Muscle of leg (tissue), 11 donors: ENCODE results near the gene NCKAP5. TPM values are rescaled to one million over a fixed set of nuclear protein-coding genes. Genes with fewer than 3 reads are reported as not detected.
"Not testable (repeated sequence)": the region's sequence is repeated elsewhere in the genome, so short reads cannot be mapped to it uniquely, and the experiment has no call there.

Experiments
- DNase-seq: peaks from one replicate; pipeline ENCODE4 v3.0.0; 2013
- H3K27ac ChIP-seq: one replicate; pipeline ENCODE4 v1.5.1; 2013; ENCODE audit warnings: mild to moderate bottlenecking, low read length, control low read depth
- H3K27me3 ChIP-seq: one replicate; pipeline ENCODE4 v1.6.1; 2013; ENCODE audit warnings: low read length; ENCODE audit not compliant: control insufficient read depth, insufficient read depth
- H3K36me3 ChIP-seq: one replicate; pipeline ENCODE4 v1.6.1; 2013; ENCODE audit warnings: low read length; ENCODE audit not compliant: control insufficient read depth, insufficient read depth
- H3K4me1 ChIP-seq: one replicate; pipeline ENCODE4 v1.6.1; 2013; ENCODE audit warnings: low read length; ENCODE audit not compliant: control insufficient read depth, insufficient read depth
- H3K4me3 ChIP-seq: one replicate; pipeline ENCODE4 v1.5.1; 2013; ENCODE audit warnings: low read length, control low read depth
- H3K9me3 ChIP-seq: replicated peaks from 2 replicates; pipeline ENCODE4 v1.6.1; 2013; ENCODE audit warnings: low read depth, low read length; ENCODE audit not compliant: control insufficient read depth
- WGBS: methylation state at CpG from one replicate; pipeline ENCODE4 v1.1.5; 2013; ENCODE audit warnings: missing lambda C conversion rate; ENCODE audit not compliant: insufficient coverage; 5-methylcytosine and 5-hydroxymethylcytosine counted together
- polyA plus RNA-seq, 8 donors: library from polyadenylated mRNA; unstranded; fragments of 120-200 nt; gene quantifications; one replicate each; pipeline versions ENCODE4 v1.2.1 to v1.2.3, GENCODE V29; 2013; ENCODE audit warnings: inconsistent platforms in 1 of 8, low replicate concordance in 1 of 8; ENCODE audit not compliant: insufficient read length in 8 of 8, insufficient read depth in 1 of 8
- total RNA-seq: library from RNA; stranded (reverse); fragments of 120-200 nt; gene quantifications from one replicate; pipeline ENCODE4 v1.2.4, GENCODE V29; 2013

NCKAP5 gene
- total and polyA plus RNA-seq, 9 donors, result 3.7 to 8.9 (median 5.0) TPM

GRCh38 chr2:133218204-133218603, 350.1 kb downstream of the NCKAP5 start:
- no CpG with 5 or more reads among the region's 4 CpGs for WGBS

DNA sequence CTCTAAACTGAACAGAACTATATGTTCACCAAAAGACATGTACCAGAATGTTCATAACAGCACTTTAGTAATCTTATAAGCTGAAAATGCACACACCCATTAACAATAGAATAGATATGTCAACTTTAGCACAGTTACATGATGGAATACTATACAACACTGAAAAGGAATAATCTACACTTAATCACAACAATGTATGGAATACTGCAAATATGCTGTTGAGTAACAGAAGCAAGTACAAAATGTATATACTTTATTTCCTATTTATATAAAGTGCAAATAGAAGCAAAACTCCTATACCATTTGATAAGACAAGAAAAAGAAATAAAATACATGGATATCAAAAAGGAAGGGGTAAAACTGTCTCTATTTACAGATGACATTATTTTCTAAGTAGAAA, 352.8 kb downstream of the NCKAP5 start:
- Histone ChIP-seq H3K27me3 (no peaks in the 10 kb centered on the region), H3K36me3 (no peaks in the 10 kb centered on the region), H3K9me3 (no peaks in the 10 kb centered on the region), H3K27ac (no peak overlapping the region), H3K4me3 (no peak overlapping the region), H3K4me1 (no peaks in the 10 kb centered on the region)
- DNase-seq, result no peak

More at GRCh38 chr2:133218204-133218603, 350.1 kb downstream of the NCKAP5 start:
- H3K27ac ChIP-seq, result no peak overlapping the region
- no peak overlapping the region for H3K4me3 ChIP-seq
- H3K4me1 ChIP-seq, result no peaks in the 10 kb centered on the region
- H3K9me3 ChIP-seq, result no peaks in the 10 kb centered on the region
- no peaks in the 10 kb centered on the region for H3K27me3 ChIP-seq
- no peak for DNase-seq
- H3K36me3 ChIP-seq, result no peaks in the 10 kb centered on the region

DNA sequence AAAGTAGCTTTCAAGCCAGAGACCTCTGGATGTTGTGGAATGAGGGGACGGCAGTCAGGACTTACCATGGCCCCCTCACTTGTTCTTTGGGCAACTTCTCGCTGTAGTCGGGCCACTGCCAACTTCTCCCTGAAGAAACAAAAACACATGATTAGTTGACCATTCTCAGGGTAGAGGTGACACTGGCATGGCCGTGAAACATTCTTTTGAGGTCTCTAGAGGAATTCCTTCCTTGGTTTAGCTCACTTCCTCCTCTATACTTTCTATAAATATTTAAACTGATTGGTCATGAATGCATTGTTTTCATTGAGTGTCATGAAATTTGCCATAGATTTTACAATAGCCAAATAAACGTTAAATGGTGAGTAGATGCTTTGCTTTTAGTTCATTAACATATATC, 354.6 kb downstream of the NCKAP5 start:
- 100% methylated on average over 1 of the region's 5 CpGs for WGBS
- H3K36me3 ChIP-seq, result no peaks in the 10 kb centered on the region
- H3K27ac ChIP-seq, result no peak overlapping the region

DNA sequence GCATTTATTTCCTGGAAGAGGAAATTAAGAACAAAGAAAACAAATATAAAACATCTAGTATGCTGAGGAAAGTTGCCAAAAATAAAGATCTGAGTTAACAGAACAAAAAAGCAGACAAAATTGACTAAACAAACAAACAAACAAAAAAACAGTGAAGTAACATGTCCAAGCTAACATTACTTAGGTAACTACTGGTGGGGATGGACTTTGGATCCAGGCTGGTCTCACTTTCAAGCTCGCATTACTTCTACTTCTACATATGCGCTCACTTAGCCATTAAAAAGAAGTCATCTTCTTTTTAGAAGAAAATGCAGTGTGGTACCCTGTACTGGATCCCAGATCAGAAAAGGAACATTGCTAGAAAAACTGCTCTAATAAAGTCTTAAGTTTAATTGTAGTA, 358.9 kb downstream of the NCKAP5 start:
- H3K27ac ChIP-seq, result no peak overlapping the region
- no peak overlapping the region for H3K4me3 ChIP-seq
- no peak for DNase-seq
- no peaks in the 10 kb centered on the region for H3K4me1 ChIP-seq
- WGBS, result no CpG with 5 or more reads among the region's 2 CpGs
- peaks cover 5% of the 10 kb centered on the region for H3K9me3 ChIP-seq
- no peaks in the 10 kb centered on the region for H3K27me3 ChIP-seq
- no peaks in the 10 kb centered on the region for H3K36me3 ChIP-seq

More for the DNA sequence above, 354.6 kb downstream of the NCKAP5 start:
- H3K9me3 ChIP-seq, result no peaks in the 10 kb centered on the region
- H3K27me3 ChIP-seq, result no peaks in the 10 kb centered on the region
- DNase-seq, result no peak
- H3K4me1 ChIP-seq, result no peaks in the 10 kb centered on the region
- H3K4me3 ChIP-seq, result no peak overlapping the region

GRCh38 chr2:133206666-133207065, 361.6 kb downstream of the NCKAP5 start:
- not testable (repeated sequence) for DNase-seq, H3K27me3 ChIP-seq, H3K9me3 ChIP-seq, H3K4me1 ChIP-seq, H3K4me3 ChIP-seq, H3K27ac ChIP-seq, H3K36me3 ChIP-seq
- 93% methylated on average over 7 of the region's 7 CpGs for WGBS

DNA sequence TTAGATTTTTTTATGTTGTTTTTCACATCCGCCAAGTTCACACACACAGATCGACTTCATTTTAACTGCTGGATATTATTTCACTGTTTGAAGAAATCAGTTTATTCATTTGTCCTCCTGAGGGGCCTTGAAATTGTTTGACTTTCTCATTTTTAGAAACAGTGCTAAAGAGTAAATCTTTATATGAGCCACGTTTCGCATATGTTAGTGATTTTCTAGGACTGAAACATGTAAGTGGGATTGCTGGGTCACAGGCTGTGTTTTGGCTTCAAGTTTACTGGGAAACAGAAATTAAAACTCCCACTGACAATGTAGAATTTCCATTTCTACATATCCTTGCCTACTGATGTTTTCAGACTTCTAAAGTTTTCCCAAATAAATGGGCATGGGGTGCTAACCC, 363.8 kb downstream of the NCKAP5 start:
- H3K36me3 ChIP-seq, result no peaks in the 10 kb centered on the region
- peak; percentile 84 for DNase-seq
- H3K4me1 ChIP-seq, result no peaks in the 10 kb centered on the region
- H3K4me3 ChIP-seq, result no peak overlapping the region
- peaks cover 5% of the 10 kb centered on the region for H3K9me3 ChIP-seq
- H3K27ac ChIP-seq, result peak overlapping the region; percentile 9
- no peaks in the 10 kb centered on the region for H3K27me3 ChIP-seq
- WGBS, result no CpG with 5 or more reads among the region's 4 CpGs

- Histone ChIP-seq H3K4me1 (no peaks in the 10 kb centered on the region), H3K27me3 (no peaks in the 10 kb centered on the region), H3K9me3 (no peaks in the 10 kb centered on the region), H3K27ac (no peak overlapping the region), H3K36me3 (no peaks in the 10 kb centered on the region), H3K4me3 (no peak overlapping the region)
- DNase-seq, result no peak
- no CpG with 5 or more reads among the region's 8 CpGs for WGBS
Observed at GRCh38 chr2:133200684-133201421, 367.4 kb downstream of the NCKAP5 start.

DNA sequence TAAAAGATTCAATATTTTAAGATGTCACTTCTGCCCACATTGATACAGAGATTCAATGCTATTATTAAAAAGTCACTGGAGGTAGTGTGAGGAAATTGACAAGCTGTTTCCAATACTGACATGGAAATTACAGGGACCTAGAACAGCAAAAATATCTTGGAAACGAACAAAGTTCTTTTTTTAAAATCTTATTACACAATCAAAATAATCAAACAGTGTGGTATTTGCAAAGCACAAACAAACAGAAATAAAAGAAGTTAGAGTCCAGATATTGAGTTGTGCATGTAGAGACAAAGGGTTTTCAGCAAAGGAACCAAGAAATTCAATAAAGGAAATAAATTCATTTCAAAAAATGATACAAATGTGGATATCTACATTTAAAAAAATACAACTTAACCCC, 369.6 kb downstream of the NCKAP5 start:
- H3K36me3 ChIP-seq, result no peaks in the 10 kb centered on the region
- no peak overlapping the region for H3K27ac ChIP-seq
- no peak overlapping the region for H3K4me3 ChIP-seq
- no peaks in the 10 kb centered on the region for H3K4me1 ChIP-seq
- no peak for DNase-seq
- H3K27me3 ChIP-seq, result no peaks in the 10 kb centered on the region
- no CpG with 5 or more reads among the region's 1 CpG for WGBS
- H3K9me3 ChIP-seq, result no peaks in the 10 kb centered on the region

DNA sequence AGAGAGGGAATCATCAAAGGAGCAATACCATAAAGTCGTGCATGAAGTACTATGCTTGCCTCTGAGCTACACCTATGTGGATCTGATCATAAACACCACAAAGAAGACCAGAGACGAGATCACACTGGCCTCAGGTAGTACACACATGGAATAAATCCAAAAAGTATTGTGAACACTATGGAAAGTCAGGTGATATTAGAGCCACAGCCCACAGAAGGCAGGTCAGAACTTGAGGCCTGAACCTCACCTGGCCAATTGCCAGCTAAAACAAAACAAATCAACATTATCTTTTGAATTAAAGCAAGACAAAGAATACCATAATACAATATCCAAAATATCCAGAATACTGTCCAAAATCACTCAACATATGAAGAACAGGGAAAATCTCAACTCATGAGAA, 371.1 kb downstream of the NCKAP5 start:
- Histone ChIP-seq H3K36me3 (no peaks in the 10 kb centered on the region), H3K27me3 (no peaks in the 10 kb centered on the region), H3K27ac (no peak overlapping the region), H3K4me3 (no peak overlapping the region), H3K9me3 (no peaks in the 10 kb centered on the region), H3K4me1 (no peaks in the 10 kb centered on the region)
- no CpG with 5 or more reads among the region's 2 CpGs for WGBS
- DNase-seq, result no peak

DNA sequence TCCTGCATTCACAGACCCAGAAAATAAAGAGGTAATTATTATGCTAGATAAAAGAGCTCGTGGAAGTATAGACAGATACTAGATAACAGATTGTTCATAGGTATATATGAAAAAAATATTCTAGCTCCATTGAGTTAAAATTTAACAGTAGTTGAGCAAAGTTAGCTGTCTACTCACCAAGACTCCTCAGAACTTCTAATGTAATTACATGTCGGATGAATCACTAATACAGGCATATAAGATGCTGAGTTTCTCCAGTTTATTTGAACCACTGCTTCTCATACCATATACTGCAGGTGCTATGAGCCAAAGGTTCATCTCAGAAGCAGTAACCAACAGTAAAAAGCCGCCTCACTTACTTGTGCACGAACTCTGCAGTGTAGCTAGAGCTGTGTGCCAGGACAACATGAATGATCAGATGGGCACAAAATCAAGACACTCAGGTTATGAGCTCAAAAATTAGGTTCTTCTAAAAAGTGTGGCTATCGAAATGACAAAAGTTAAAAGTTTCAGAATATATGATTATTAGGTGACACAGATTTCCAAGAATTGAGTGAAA, 373.4 kb downstream of the NCKAP5 start:
- Histone ChIP-seq H3K36me3 (no peaks in the 10 kb centered on the region), H3K4me3 (no peak overlapping the region), H3K4me1 (no peaks in the 10 kb centered on the region), H3K27ac (no peak overlapping the region), H3K9me3 (no peaks in the 10 kb centered on the region), H3K27me3 (no peaks in the 10 kb centered on the region)
- DNase-seq, result no peak
- WGBS, result 79% methylated on average over 3 of the region's 5 CpGs

DNA sequence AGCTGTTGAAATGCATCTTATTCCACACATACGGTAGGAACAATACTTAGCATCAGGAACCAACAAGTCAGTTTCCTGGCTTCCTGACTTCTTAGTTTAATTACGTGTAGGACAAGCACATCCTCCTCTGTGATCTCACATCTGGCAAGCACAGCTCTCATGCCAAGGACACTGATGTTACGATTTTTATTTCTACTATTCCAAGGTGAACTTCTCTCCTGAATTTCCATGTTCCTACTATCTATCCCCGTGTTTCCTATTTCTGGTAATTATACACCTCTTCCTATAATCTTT, 374.0 kb downstream of the NCKAP5 start:
- WGBS, result 48% methylated on average over 3 of the region's 4 CpGs
- no peak overlapping the region for H3K4me3 ChIP-seq
- DNase-seq, result no peak
- H3K9me3 ChIP-seq, result no peaks in the 10 kb centered on the region
- no peaks in the 10 kb centered on the region for H3K27me3 ChIP-seq
- no peaks in the 10 kb centered on the region for H3K36me3 ChIP-seq
- no peak overlapping the region for H3K27ac ChIP-seq
- no peaks in the 10 kb centered on the region for H3K4me1 ChIP-seq
